ENCODE data around the gene MOCS3. TPM values are rescaled to one million over a fixed set of nuclear protein-coding genes. Genes with fewer than 3 reads are reported as not detected.

MOCS3 gene
- total RNA-seq, 1 experiment from 2014 or later = 6.4 TPM

- intact Hi-C loops (cut with micrococcal nuclease) = loop anchor here (1.0 kb wide), 2 partner anchors 111 to 134 kb away; partner anchors contain the start of gene BCAS4
- Histone ChIP-seq H3K27ac (ENCODE audit: low read depth, low read length) (peak overlapping the region; percentile 85), H2AFZ (ENCODE audit: low read depth, low read length, poor library complexity, severe bottlenecking) (no peak overlapping the region), H3K79me2 (ENCODE audit: insufficient read depth, low read length) (peaks cover 59% of the 10 kb centered on the region), H3K4me1 (ENCODE audit: control insufficient read depth in 1 of 2, insufficient read depth in 2 of 2, low read length in 2 of 2) (peaks cover 4 to 27% of the 10 kb centered on the region in 2 experiments; a peak in 3 of 4 replicates), H4K20me1 (ENCODE audit: insufficient read depth) (peaks cover 45% of the 10 kb centered on the region; the same call in 1 of the 2 replicates), H3K27me3 (ENCODE audit: insufficient read depth, low read length) (no peaks in the 10 kb centered on the region), H3K4me3 (replicated peaks in 1 of 2; ENCODE audit: low read depth in 1 of 2, low read length in 2 of 2) (peak overlapping the region; percentile 63 to 75), H3K9ac (ENCODE audit: low read length) (peak overlapping the region; percentile 81), H3K9me2 (ENCODE audit: insufficient read depth) (no peaks in the 10 kb centered on the region), H3K9me3 (ENCODE audit: control insufficient read depth in 1 of 2, insufficient read depth in 1 of 2, low read depth in 1 of 2, low read length in 2 of 2) (no peaks in the 10 kb centered on the region), H3K4me2 (ENCODE audit: low read length) (peak overlapping the region; percentile 87), H3K36me3 (ENCODE audit: control insufficient read depth in 1 of 2, insufficient read depth in 2 of 2, low read length in 2 of 2) (peaks cover 31 to 47% of the 10 kb centered on the region in 2 experiments)
- DNase-seq (ENCODE audit: low read depth, low spot score) (peak; percentile 96), ATAC-seq (peak; percentile 74)
- ChIA-PET POLR2A (interaction anchor here (0.9 to 2.4 kb wide), 5 partner anchors 22 to 139 kb away, joined by 3 to 8 read pairs (median 4); partner anchors contain the start of genes BCAS4, DPM1 and MOCS3), CTCF (interaction anchor here (0.6 to 3.9 kb wide), 23 partner anchors 8 to 266 kb away, joined by 3 to 39 read pairs (median 4); partner anchors contain the start of genes BCAS4, DPM1 and MOCS3), RAD21 (ENCODE audit: low non-redundant PET in 1 of 2, low total read pairs in 2 of 2, uncharacterized antibody in 2 of 2, unreplicated experiment in 2 of 2) (interaction anchor here in 1 of 2 experiments (0.5 to 1.0 kb wide), 3 partner anchors 28 to 135 kb away, joined by 3 to 4 read pairs (median 3); partner anchors contain the start of gene BCAS4)
- BruUV-seq (replicated peaks) = TSS peak; percentile 37
- TF ChIP-seq JUND (IDR thresholded peaks at IDR 0.05) (no peak), POLR2A (IDR thresholded peaks at IDR 0.05; ENCODE audit: borderline replicate concordance, extremely low read depth, insufficient read depth, insufficient read length) (no peak), CBX3 (IDR thresholded peaks at IDR 0.05; ENCODE audit: low read depth) (peak; percentile 92), EZH2 (IDR thresholded peaks at IDR 0.05) (no peak), ZFX (IDR thresholded peaks at IDR 0.05) (no peak), SIN3A (IDR thresholded peaks at IDR 0.05; ENCODE audit: low read depth) (0 out of 2 replicates have a peak, but pooled peaks have one; percentile 29), CEBPB (IDR thresholded peaks at IDR 0.05; ENCODE audit: low read depth) (no peak), SP1 (IDR thresholded peaks at IDR 0.05; ENCODE audit: low read depth) (peak; percentile 57), ELF1 (IDR thresholded peaks at IDR 0.05; ENCODE audit: borderline replicate concordance, low read depth) (no peak), EZH2phosphoT487 (IDR thresholded peaks at IDR 0.05; ENCODE audit: borderline replicate concordance) (no peak), YY1 (IDR thresholded peaks at IDR 0.05; ENCODE audit: extremely low read depth, insufficient replicate concordance, low read depth, low read length) (peak; percentile 81), REST (IDR thresholded peaks at IDR 0.05; ENCODE audit: low read depth) (no peak), FOSL1 (IDR thresholded peaks at IDR 0.05; ENCODE audit: low read depth) (peak; percentile 17; the same call in 1 of the 2 replicates), MAX (IDR thresholded peaks at IDR 0.05) (peak; percentile 61; the same call in 1 of the 2 replicates), TCF7L2 (IDR thresholded peaks at IDR 0.05; ENCODE audit: borderline replicate concordance, extremely low read depth, insufficient read depth, insufficient read length) (no peak), SRF (IDR thresholded peaks at IDR 0.05; ENCODE audit: low read depth) (0 out of 2 replicates have a peak, but pooled peaks have one; percentile 19), EGR1 (IDR thresholded peaks at IDR 0.05; ENCODE audit: low read depth) (peak; percentile 39), CTCF (IDR thresholded peaks at IDR 0.05 in 2 of 3, conservative IDR thresholded peaks at IDR 0.05 in 1 of 3; ENCODE audit: borderline replicate concordance in 1 of 3, insufficient read depth in 1 of 3, low read depth in 2 of 3, low read length in 2 of 3) (peak; percentile 97 to 99 (median 99)), ATF3 (IDR thresholded peaks at IDR 0.05) (no peak), ZNF274 (IDR thresholded peaks at IDR 0.05; ENCODE audit: low read depth, low read length) (no peak), RAD21 (IDR thresholded peaks at IDR 0.05; ENCODE audit: low read depth) (peak; percentile 76)
These were observed 29.1 kb upstream of the MOCS3 start for GRCh38 chr20:50929299-50930138.
